CD4-positive, CD25-positive, alpha-beta regulatory T cell (primary cell): ENCODE measurements around the gene CHRM4. TPM values are rescaled to one million over a fixed set of nuclear protein-coding genes. Genes with fewer than 3 reads are reported as not detected.
"Not testable (repeated sequence)": the region's sequence is repeated elsewhere in the genome, so short reads cannot be mapped to it uniquely, and the experiment has no call there.

Experiments used
- ATAC-seq, 2 donors: fragments of 150-1000 bp; cut with Tn5 transposase; one replicate each; pipeline ENCODE4 v1.10.0; 2021; ENCODE audit warnings: low read depth in 2 of 2, moderate number of reproducible peaks in 2 of 2, moderate library complexity in 1 of 2
- DNase-seq, 3 donors: peaks; one replicate each; pipeline versions ENCODE4 v3.0.0 to v3.0.0-alpha.2; 2012 to 2022; ENCODE audit warnings: mixed read lengths in 1 of 3
- H3K27ac ChIP-seq: one replicate; pipeline ENCODE4 v1.7.0; 2013; ENCODE audit warnings: mild to moderate bottlenecking, low read length; ENCODE audit not compliant: insufficient read depth, poor library complexity, severe bottlenecking
- H3K27me3 ChIP-seq: one replicate; pipeline ENCODE4 v1.7.0; 2013; ENCODE audit warnings: low read length; ENCODE audit not compliant: control insufficient read depth, insufficient read depth
- H3K36me3 ChIP-seq: one replicate; pipeline ENCODE4 v1.7.0; 2013; ENCODE audit warnings: mild to moderate bottlenecking, low read length, moderate library complexity; ENCODE audit not compliant: control insufficient read depth, insufficient read depth
- H3K4me1 ChIP-seq: 2 replicates; pipeline ENCODE4 v1.7.0; 2013; ENCODE audit warnings: mild to moderate bottlenecking, low read length; ENCODE audit not compliant: insufficient read depth, control insufficient read depth, poor library complexity, severe bottlenecking
- H3K4me3 ChIP-seq: one replicate; pipeline ENCODE4 v1.7.0; 2013; ENCODE audit warnings: low read depth, mild to moderate bottlenecking, low read length, moderate library complexity
- H3K9me3 ChIP-seq, 2 experiments: 1 replicate in 1 of 2; 2 replicates in 1 of 2; pipeline ENCODE4 v1.7.0; 2013; ENCODE audit warnings: low read length in 2 of 2, mild to moderate bottlenecking in 1 of 2, moderate library complexity in 1 of 2; ENCODE audit not compliant: control insufficient read depth in 2 of 2
- H3K27ac Mint-ChIP-seq, 3 donors: one replicate each; pipeline ENCODE4 v1.8.0; 2020 to 2022; ENCODE audit warnings: mild to moderate bottlenecking in 3 of 3, mixed read lengths in 3 of 3, moderate library complexity in 2 of 3
- H3K27me3 Mint-ChIP-seq: one replicate; pipeline ENCODE4 v1.8.0; 2022; ENCODE audit warnings: mild to moderate bottlenecking, mixed read lengths
- H3K36me3 Mint-ChIP-seq: one replicate; pipeline ENCODE4 v1.8.0; 2020; ENCODE audit warnings: mixed read lengths
- H3K4me1 Mint-ChIP-seq, 4 donors: one replicate each; pipeline ENCODE4 v1.8.0; 2020 to 2022; ENCODE audit warnings: mixed read lengths in 4 of 4, mild to moderate bottlenecking in 1 of 4
- H3K4me3 Mint-ChIP-seq, 4 donors: one replicate each; pipeline ENCODE4 v1.8.0; 2020 to 2022; ENCODE audit warnings: mild to moderate bottlenecking in 4 of 4, mixed read lengths in 4 of 4, moderate library complexity in 3 of 4
- H3K9me3 Mint-ChIP-seq, 7 donors: one replicate each; pipeline ENCODE4 v1.8.0; 2020 to 2022; ENCODE audit warnings: mixed read lengths in 7 of 7, mild to moderate bottlenecking in 3 of 7, moderate library complexity in 2 of 7
- polyA plus RNA-seq, 4 donors: library from polyadenylated mRNA; unstranded; fragments of 300-500 nt; fragmentation: Illumina TruSeq; gene quantifications; one replicate each; pipeline ENCODE4 v1.2.3, GENCODE V29; 2021
- total RNA-seq: library from RNA; stranded (reverse); gene quantifications from one replicate; pipeline ENCODE4 v1.2.3, GENCODE V29; 2022

The CHRM4 gene
- total and polyA plus RNA-seq, 5 donors from 2014 or later = 0.15 to 2.8 (median 0.98) TPM; not detected in 1

- no peaks in the 10 kb centered on the region for H3K9me3 ChIP-seq
- Mint-ChIP-seq H3K4me3 (peak overlapping the region; percentile 70 to 92 (median 80)), H3K27me3 (peaks cover 23% of the 10 kb centered on the region), H3K4me1 (peaks cover 0 to 15% (median 0%) of the 10 kb centered on the region in 4 donors), H3K27ac (peak overlapping the region in 2 of 3 donors; percentile 88 to 95), H3K36me3 (peaks cover 13% of the 10 kb centered on the region), H3K9me3 (no peaks in the 10 kb centered on the region)
- peaks cover 3% of the 10 kb centered on the region for H3K27me3 ChIP-seq
- H3K27ac ChIP-seq = peak overlapping the region; percentile 57
- peaks cover 20% of the 10 kb centered on the region for H3K36me3 ChIP-seq
- DNase-seq (peak; percentile 33 to 50 (median 39)), ATAC-seq (peak; percentile 32 to 35)
- H3K4me3 ChIP-seq = no peak overlapping the region
- H3K4me1 ChIP-seq = peaks cover 23% of the 10 kb centered on the region
These were observed 11.1 kb downstream of the CHRM4 start for GRCh38 chr11:46380340-46381047.

GRCh38 chr11:46379482-46380293, 11.9 kb downstream of the CHRM4 start:
- not testable (repeated sequence) for H3K4me3 ChIP-seq, DNase-seq, H3K9me3 Mint-ChIP-seq, ATAC-seq, H3K27me3 ChIP-seq, H3K9me3 ChIP-seq
- Histone ChIP-seq H3K27ac (peak overlapping the region; percentile 57), H3K4me1 (peaks cover 23% of the 10 kb centered on the region), H3K36me3 (peaks cover 27% of the 10 kb centered on the region)
- peak overlapping the region; percentile 43 to 70 (median 64) for H3K4me3 Mint-ChIP-seq
- peaks cover 19% of the 10 kb centered on the region for H3K27me3 Mint-ChIP-seq
- peaks cover 18% of the 10 kb centered on the region for H3K36me3 Mint-ChIP-seq
- peak overlapping the region in 2 of 3 donors; percentile 15 to 69 for H3K27ac Mint-ChIP-seq
- H3K4me1 Mint-ChIP-seq = peaks cover 0 to 15% (median 0%) of the 10 kb centered on the region in 4 donors

- peaks cover 23% of the 10 kb centered on the region for H3K4me1 ChIP-seq
- peaks cover 3% of the 10 kb centered on the region for H3K27me3 ChIP-seq
- peaks cover 17% of the 10 kb centered on the region for H3K27me3 Mint-ChIP-seq
- H3K4me3 ChIP-seq = no peak overlapping the region
- DNase-seq (no peak), ATAC-seq (peak in 1 of 2 donors; percentile 5)
- H3K27ac Mint-ChIP-seq = peak overlapping the region; percentile 15 to 69 (median 43)
- H3K27ac ChIP-seq = peak overlapping the region; percentile 23
- H3K9me3 Mint-ChIP-seq = no peaks in the 10 kb centered on the region
- no peaks in the 10 kb centered on the region for H3K9me3 ChIP-seq
- H3K4me1 Mint-ChIP-seq = peaks cover 0 to 15% (median 0%) of the 10 kb centered on the region in 4 donors
- H3K4me3 Mint-ChIP-seq = peak overlapping the region; percentile 59 to 75 (median 70)
- H3K36me3 Mint-ChIP-seq = peaks cover 18% of the 10 kb centered on the region
- H3K36me3 ChIP-seq = peaks cover 34% of the 10 kb centered on the region
These were observed 12.6 kb downstream of the CHRM4 start for GRCh38 chr11:46378811-46379481.

- Mint-ChIP-seq H3K27me3 (peaks cover 10% of the 10 kb centered on the region), H3K36me3 (peaks cover 18% of the 10 kb centered on the region), H3K4me3 (peak overlapping the region in 1 of 4 donors; percentile 70), H3K9me3 (no peaks in the 10 kb centered on the region), H3K4me1 (peaks cover 0 to 13% (median 0%) of the 10 kb centered on the region in 4 donors), H3K27ac (peak overlapping the region in 1 of 3 donors; percentile 52)
- Histone ChIP-seq H3K27ac (no peak overlapping the region), H3K27me3 (peaks cover 3% of the 10 kb centered on the region), H3K9me3 (no peaks in the 10 kb centered on the region), H3K4me3 (no peak overlapping the region), H3K36me3 (peaks cover 38% of the 10 kb centered on the region), H3K4me1 (peaks cover 23% of the 10 kb centered on the region)
- DNase-seq (no peak), ATAC-seq (no peak)
These were observed 13.3 kb downstream of the CHRM4 start for GRCh38 chr11:46378296-46378695.

- Mint-ChIP-seq H3K9me3 (no peaks in the 10 kb centered on the region), H3K36me3 (peaks cover 18% of the 10 kb centered on the region)
These were observed 13.7 kb downstream of the CHRM4 start for GRCh38 chr11:46377831-46378230.

GRCh38 chr11:46377290-46377689, 14.3 kb downstream of the CHRM4 start:
- peak overlapping the region in 2 of 4 donors; percentile 41 to 76 for H3K4me3 Mint-ChIP-seq
- Histone ChIP-seq H3K36me3 (peaks cover 43% of the 10 kb centered on the region), H3K4me3 (no peak overlapping the region), H3K27ac (no peak overlapping the region), H3K9me3 (no peaks in the 10 kb centered on the region), H3K4me1 (peaks cover 18% of the 10 kb centered on the region), H3K27me3 (no peaks in the 10 kb centered on the region)
- DNase-seq (no peak), ATAC-seq (no peak)
- H3K9me3 Mint-ChIP-seq = no peaks in the 10 kb centered on the region
- H3K36me3 Mint-ChIP-seq = peaks cover 18% of the 10 kb centered on the region
- H3K27me3 Mint-ChIP-seq = peaks cover 5% of the 10 kb centered on the region
- peaks cover 0 to 13% (median 0%) of the 10 kb centered on the region in 4 donors for H3K4me1 Mint-ChIP-seq
- peak overlapping the region in 1 of 3 donors; percentile 38 for H3K27ac Mint-ChIP-seq

More at GRCh38 chr11:46377831-46378230, 13.7 kb downstream of the CHRM4 start:
- DNase-seq (no peak), ATAC-seq (no peak)
- Histone ChIP-seq H3K4me3 (no peak overlapping the region), H3K27me3 (peaks cover 2% of the 10 kb centered on the region), H3K9me3 (no peaks in the 10 kb centered on the region), H3K36me3 (peaks cover 40% of the 10 kb centered on the region), H3K27ac (no peak overlapping the region), H3K4me1 (peaks cover 23% of the 10 kb centered on the region)
- Mint-ChIP-seq H3K4me3 (peak overlapping the region in 1 of 4 donors; percentile 76), H3K4me1 (peaks cover 0 to 13% (median 0%) of the 10 kb centered on the region in 4 donors), H3K27ac (peak overlapping the region in 1 of 3 donors; percentile 38), H3K27me3 (peaks cover 6% of the 10 kb centered on the region)

- Mint-ChIP-seq H3K36me3 (peaks cover 18% of the 10 kb centered on the region), H3K4me3 (no peak overlapping the region), H3K9me3 (no peaks in the 10 kb centered on the region), H3K27me3 (no peaks in the 10 kb centered on the region), H3K4me1 (peaks cover 0 to 9% (median 0%) of the 10 kb centered on the region in 4 donors), H3K27ac (no peak overlapping the region)
- Histone ChIP-seq H3K27ac (no peak overlapping the region), H3K9me3 (no peaks in the 10 kb centered on the region), H3K4me1 (peaks cover 10% of the 10 kb centered on the region), H3K27me3 (no peaks in the 10 kb centered on the region), H3K36me3 (peaks cover 52% of the 10 kb centered on the region), H3K4me3 (no peak overlapping the region)
- ATAC-seq (no peak), DNase-seq (no peak)
These were observed 15.1 kb downstream of the CHRM4 start for GRCh38 chr11:46376258-46377050.
